NCI-H510A treated with DMSO at 0.1 percent for 48 hours (cell line): ENCODE results near the gene TPM1.

Experiments
- DNase-seq: peaks from one replicate; lab custom pipeline; 2025; lab: John Stamatoyannopoulos, UW

The TPM1 gene

DNA sequence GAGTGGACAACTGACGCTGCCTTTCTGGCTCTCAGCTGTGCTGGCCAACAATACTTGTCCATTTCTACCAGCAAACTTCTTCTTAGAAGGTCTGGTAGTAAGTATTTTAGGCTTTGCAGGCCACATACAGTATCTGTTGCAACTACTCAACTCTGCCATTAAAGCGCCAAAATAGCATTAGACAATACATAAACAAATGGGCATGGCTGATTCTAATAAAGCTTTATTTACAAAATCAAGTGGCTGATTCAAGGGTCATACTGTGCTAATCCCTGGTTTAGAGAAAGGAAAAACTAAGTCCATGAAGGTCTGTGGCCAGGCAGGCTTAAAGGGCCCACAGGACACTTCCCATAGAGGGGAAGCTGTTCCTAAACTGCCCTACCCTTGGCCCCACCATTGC lies 26.3 kb upstream of the TPM1 start:
- DNase-seq, result no peak

DNA sequence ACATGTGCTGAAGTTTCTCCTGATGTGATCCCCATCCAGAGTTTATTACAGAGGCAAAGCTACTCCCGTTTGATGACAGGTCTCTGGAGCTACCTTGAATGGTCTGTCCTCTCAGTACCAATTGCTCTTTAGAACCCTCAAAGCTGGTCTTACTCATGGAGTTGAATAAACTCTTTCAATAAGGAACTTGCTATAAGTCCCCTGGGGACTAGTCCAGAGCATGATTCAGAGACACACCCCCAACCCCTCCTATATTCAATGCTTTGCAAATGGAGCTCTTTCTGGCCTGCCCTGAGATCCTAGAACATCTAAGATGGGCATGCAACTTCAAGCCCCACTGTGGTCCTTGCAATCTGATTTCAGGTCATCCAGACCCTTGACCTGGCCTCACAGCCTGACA lies 23.9 kb upstream of the TPM1 start:
- DNase-seq, result no peak

- peak; percentile 0 for DNase-seq
These were observed 22.9 kb upstream of the TPM1 start for GRCh38 chr15:63019511-63020109.

DNA sequence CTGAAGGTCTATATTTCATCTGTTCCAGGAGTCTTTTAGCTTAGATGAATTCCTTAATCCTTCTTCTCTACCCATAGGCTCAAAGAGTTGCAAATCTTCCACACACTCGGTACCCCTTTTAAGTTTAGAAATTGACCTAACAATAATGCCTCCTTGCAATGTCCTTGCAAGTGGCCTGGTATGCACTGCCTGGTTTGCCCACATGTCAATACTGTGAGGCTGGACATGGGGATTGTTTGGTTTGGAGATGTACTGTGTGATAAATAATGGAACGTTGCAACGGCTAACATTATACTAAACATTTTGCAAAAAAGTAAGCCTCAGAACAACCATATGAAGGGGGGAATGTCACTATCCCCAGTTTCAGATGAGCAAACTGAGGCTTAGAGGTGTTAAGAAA lies 22.4 kb upstream of the TPM1 start:
- DNase-seq, result no peak

DNA sequence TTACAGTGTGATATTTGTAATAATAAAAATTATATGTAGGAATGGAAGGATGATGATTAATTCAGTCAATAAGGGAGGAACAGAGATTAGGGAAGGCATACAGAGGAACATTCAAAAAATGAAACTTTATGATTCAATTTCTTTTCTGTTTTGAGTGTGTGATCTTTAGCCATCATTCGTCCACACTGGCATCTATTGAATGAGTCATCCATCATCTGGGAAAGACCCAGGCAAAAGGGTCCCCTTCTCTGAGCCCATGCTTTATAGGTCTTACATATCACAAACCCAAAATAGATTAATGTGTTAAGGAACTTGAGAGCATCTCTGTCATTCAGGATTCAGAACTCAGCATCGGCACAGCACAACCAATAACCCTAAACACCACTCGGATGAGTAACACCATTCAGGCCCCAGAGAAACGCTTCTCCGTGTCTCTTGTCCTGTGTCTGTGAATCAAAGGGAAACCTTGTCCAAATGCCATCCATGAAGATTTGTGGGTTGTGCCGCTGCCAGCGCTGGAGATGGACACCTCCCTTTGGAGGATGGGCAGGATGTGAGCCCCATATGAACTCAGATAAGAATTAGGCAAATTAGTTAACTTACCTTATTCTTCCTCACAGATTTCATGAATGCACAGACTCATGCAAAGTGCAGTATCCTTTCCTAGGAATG lies 21.7 kb upstream of the TPM1 start:
- DNase-seq, result no peak

DNA sequence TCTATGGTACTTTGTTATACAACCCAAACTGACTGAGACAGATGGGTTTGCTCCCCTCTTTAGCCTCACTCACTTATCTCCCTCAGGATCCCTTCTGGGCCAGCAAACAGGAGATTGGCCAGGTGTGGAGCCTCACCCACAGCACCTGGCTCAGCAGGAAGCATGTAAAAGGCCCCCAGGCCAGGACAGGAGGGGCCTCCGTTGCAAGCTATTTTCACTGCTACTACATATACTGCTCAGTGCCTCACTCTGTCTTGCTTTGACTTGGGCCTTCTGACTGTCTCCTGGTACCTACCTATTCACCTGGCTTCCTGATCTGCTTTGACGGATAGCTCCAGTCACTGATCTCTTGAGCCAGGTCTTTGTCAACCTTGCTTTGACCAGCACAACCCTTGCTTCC lies 20.4 kb upstream of the TPM1 start:
- DNase-seq, result no peak

GRCh38 chr15:63022663-63023062 lies 19.9 kb upstream of the TPM1 start:
- no peak for DNase-seq

DNA sequence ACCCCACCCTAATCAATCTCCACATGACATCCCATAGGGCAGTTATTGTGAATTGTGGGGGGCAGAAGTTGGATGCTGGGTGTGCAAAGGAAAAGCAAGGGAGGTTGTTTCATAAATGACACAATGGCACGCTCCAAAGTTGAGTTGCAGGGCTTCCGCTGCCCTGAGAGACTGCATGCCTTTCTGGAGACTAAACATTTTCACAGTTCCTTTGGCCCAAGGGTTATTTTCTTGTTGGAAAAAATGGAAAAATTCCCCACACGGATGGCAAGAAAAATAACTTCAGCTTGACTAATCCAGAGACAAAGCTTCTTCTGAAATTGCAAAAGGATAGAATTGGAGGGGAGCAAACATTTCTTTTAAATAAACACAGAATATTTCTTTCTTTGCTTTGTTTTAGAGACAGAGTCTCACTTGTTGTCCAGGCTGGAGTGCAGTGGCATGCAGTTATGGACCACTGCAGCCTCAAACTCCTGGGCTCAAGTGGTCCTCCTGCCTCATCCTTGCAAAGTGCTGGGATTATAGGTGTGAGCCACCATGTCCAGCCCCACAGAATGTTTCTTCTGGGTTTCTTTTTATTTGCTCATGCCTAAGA lies 19.1 kb upstream of the TPM1 start:
- DNase-seq, result no peak

DNA sequence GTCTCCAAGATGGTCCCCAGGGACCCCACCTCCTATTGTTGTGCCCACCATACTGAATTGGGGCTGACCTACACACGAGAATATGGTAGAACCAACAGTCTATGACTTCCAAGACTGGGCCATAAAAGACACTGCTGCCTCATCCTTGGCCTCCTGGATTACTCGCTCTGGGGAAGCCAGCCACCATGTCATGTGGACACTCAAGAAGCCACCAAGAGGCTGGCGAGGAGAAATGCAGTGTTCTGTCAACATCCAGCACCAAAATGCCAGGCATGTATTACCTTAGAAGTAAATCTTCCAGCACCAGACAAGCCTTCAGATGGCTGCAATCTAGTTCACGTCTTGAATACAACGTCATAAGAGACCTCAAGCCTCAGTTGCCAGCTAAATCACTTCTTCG lies 17.1 kb upstream of the TPM1 start:
- DNase-seq, result no peak

GRCh38 chr15:63027646-63028045 lies 14.9 kb upstream of the TPM1 start:
- no peak for DNase-seq

DNA sequence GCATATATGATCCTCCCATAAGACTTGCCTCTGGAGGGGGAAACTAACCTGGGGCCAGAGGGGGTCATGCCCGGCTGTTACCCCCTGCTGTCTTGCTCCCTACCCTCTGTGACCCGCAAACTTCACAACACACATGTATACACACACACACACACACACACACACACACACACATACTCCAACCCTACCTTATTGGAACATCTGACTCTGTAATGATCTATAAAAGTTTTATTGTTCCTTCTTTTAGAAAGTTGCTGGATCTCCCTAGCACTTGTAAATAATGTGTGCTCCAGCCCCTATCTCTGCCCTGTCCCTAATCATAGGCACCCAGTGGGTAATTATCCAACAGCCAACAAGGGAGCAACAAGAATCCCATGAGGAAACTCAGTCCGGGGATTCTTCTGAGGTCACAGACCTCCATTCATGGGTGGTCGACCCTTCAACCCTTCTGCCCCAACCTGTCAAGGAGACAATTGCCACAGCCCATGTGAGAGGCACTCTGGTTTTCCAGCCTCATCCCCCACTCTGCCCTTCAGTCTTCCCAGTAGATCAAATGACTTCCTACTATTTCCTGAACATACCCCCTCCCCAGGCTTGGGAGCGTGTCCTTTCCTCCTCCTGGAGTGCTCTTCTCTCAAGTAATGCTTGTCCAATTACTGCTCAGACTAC lies 14.0 kb upstream of the TPM1 start:
- no peak for DNase-seq

DNA sequence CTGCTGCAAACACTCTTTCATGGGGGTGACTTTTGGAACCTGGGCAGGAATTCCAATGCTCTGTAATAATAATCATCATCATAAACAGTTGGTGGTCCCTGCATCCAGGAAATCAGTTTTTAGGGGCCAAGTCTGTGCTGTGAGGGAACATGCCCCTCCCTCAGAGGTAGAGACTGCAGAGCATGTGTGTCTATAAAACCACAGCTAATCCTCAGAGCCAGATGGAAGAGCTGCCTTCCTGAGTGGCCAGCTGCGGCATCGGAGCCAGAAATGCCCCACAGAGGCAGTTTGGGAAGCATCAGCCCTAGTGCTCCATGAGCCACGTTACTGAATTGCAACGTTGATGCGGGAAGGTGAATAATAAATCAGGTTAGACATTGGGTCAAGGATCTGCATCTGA lies 12.9 kb upstream of the TPM1 start:
- DNase-seq, result no peak

DNA sequence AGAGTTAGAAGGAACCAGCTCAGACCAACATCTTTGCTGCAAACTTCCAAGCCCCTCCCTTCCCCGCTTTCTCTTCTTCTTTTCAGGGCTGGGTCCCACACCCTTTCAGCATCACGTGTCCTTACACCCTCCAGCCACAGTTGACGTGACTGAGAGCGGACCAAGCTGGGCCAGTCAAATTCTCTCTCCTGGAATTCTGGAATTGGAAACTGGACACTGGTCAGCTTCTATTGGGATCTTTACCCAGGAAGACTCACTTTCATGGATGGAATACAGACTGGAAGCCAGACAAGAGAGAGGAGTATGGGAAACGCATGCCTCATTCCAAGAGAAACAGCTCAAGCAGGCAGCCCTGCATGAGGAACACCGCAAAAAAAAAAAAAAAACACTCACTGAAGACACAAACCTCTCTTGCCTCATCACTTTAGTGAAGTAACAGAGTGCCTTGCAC lies 12.4 kb upstream of the TPM1 start:
- no peak for DNase-seq

DNA sequence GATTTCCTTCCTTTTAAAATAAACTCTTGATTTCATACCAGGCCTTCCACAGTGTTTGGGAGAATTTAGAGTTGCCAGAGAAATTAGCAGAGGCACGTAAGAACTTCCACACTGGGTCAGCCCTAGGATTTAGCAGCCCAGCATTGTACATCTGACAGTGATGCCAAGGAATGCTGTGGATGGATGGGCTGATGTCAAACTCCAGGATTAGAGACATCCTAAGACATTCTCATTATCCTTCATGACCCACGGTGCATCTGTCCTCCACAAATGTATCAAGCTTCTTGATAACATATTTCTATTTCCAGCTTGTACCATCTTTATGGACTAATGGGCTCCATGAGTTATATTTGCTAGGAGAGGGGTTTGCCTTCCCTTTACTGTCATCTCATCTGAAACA lies 8.0 kb upstream of the TPM1 start:
- no peak for DNase-seq

DNA sequence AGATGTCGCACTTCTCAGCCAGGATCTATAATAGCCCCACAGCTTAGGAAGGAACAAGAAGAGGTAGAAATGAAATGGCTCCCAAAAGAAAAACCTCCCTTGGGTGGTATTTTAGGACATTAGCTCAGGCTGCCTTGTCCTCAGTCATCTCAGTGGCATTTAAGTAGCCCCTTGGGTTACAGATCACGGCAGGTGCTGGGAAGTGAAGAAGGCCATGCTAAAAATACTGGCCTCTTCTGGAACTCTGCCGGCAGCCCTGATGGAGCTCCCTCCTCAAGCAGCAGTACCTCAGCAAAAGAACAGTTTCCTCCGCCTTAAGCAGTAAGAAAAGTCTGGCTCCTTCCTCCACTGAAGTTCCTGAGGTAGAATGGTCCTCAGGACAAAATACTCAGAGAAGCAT lies 7.3 kb upstream of the TPM1 start:
- DNase-seq, result no peak

GRCh38 chr15:63035977-63036376 lies 6.6 kb upstream of the TPM1 start:
- DNase-seq, result no peak

GRCh38 chr15:63037976-63038720 lies 4.4 kb upstream of the TPM1 start:
- peak; percentile 24 for DNase-seq

GRCh38 chr15:63038926-63039673 lies 3.4 kb upstream of the TPM1 start:
- no peak for DNase-seq

DNA sequence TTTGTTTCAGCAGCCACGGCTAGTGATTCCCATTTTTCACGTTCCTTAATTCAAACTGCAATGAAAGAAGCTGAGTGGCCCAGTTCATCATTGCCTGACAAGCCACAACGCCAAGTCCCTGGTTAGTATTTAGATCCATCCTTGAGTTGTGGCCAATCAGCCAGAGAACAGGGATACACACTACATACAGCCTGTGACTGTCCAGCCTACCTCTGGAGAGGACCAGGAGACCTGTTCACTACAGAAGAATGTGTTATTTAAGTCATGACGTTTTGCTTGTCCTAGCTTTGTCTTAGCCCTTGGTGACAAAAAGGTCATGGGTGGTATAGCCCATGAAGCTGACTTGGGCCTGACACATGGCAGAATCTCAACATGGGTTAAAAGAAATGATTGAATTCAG lies 2.7 kb upstream of the TPM1 start:
- no peak for DNase-seq

DNA sequence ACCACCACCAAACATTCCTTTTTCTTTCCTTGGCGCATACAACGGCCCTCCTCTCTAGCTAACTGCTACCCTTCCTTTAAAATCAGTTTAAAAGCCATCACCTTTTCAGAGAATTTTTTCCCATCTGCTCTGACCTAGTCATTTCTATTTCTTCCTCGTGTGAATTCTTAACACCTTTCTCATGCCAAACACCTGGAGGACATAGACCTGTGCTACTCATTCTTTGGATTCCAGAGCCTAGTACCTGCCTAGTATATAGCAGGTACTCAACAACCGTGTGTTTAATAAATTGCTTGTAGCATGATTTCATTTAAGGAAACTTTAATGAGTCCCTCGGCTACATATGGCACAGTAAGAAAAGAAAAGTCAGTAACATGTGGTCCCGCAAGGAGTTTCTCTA lies 2.0 kb upstream of the TPM1 start:
- DNase-seq, result no peak

- no peak for DNase-seq
These were observed 1.6 kb upstream of the TPM1 start for GRCh38 chr15:63040954-63041353.
